Measurements from ENCODE around the gene C16orf46. TPM values are rescaled to one million over a fixed set of nuclear protein-coding genes. Genes with fewer than 3 reads are reported as not detected.

The C16orf46 gene
- polyA plus RNA-seq, 1 donor from 2014 or later, result 8.7 TPM

GRCh38 chr16:81026429-81026828, 50.6 kb downstream of the C16orf46 start:
- no peaks in the 10 kb centered on the region for H3K27me3 ChIP-seq (ENCODE audit: insufficient read depth, low read depth, low read length)
- no peaks in the 10 kb centered on the region for H3K9me2 ChIP-seq (ENCODE audit: insufficient read depth, low read length)
- H3K79me2 ChIP-seq (replicated peaks; ENCODE audit: insufficient read depth, low read length), result no peaks in the 10 kb centered on the region
- no peaks in the 10 kb centered on the region for H3K36me3 ChIP-seq (ENCODE audit: insufficient read depth, low read length)
- H3F3A ChIP-seq (ENCODE audit: insufficient read depth, low read length, poor library complexity, severe bottlenecking), result no peaks in the 10 kb centered on the region
- H3K9me3 ChIP-seq (ENCODE audit: low read length), result no peaks in the 10 kb centered on the region
- no peak overlapping the region for H3K4me2 ChIP-seq (ENCODE audit: low read length)
- no peak for TF ChIP-seq CTCF (IDR thresholded peaks at IDR 0.05; ENCODE audit: poor library complexity, severe bottlenecking)
- TF ChIP-seq SMC3 (conservative IDR thresholded peaks at IDR 0.05; ENCODE audit: poor library complexity), result no peak
- no peak for TF ChIP-seq EP300 (conservative IDR thresholded peaks at IDR 0.05; ENCODE audit: poor library complexity, severe bottlenecking)
- no peak for TF ChIP-seq TAF1 (IDR thresholded peaks at IDR 0.05; ENCODE audit: low read depth)
- TF ChIP-seq RAD21 (conservative IDR thresholded peaks at IDR 0.05), result no peak
- TF ChIP-seq MXI1 (conservative IDR thresholded peaks at IDR 0.05; ENCODE audit: poor library complexity, severe bottlenecking), result no peak
- no peak for TF ChIP-seq REST (IDR thresholded peaks at IDR 0.05; ENCODE audit: borderline replicate concordance)
- no peak for TF ChIP-seq POLR2AphosphoS5 (IDR thresholded peaks at IDR 0.05)
- no peak for TF ChIP-seq EZH2 (IDR thresholded peaks at IDR 0.05; ENCODE audit: borderline replicate concordance, insufficient read depth, low read length, poor library complexity, severe bottlenecking)
- no peak overlapping the region for H3K9ac ChIP-seq (ENCODE audit: low read length)
- no peak overlapping the region for H3K27ac ChIP-seq (ENCODE audit: low read length)
- H2AFZ ChIP-seq (ENCODE audit: low read depth, low read length), result no peak overlapping the region
- H3K4me3 ChIP-seq (ENCODE audit: low read length), result no peak overlapping the region
- H4K20me1 ChIP-seq (ENCODE audit: insufficient read depth), result no peaks in the 10 kb centered on the region

GRCh38 chr16:81018496-81018895, 58.5 kb downstream of the C16orf46 start:
- no peaks in the 10 kb centered on the region for H3K9me2 ChIP-seq (ENCODE audit: insufficient read depth, low read length)
- no peak overlapping the region for H3K9ac ChIP-seq (ENCODE audit: low read length)
- no peaks in the 10 kb centered on the region for H3K9me3 ChIP-seq (ENCODE audit: low read length)
- H3K27me3 ChIP-seq (ENCODE audit: insufficient read depth, low read depth, low read length), result no peaks in the 10 kb centered on the region
- H3K79me2 ChIP-seq (replicated peaks; ENCODE audit: insufficient read depth, low read length), result no peaks in the 10 kb centered on the region
- no peaks in the 10 kb centered on the region for H4K20me1 ChIP-seq (ENCODE audit: insufficient read depth)
- H3K4me2 ChIP-seq (ENCODE audit: low read length), result no peak overlapping the region
- H3K36me3 ChIP-seq (ENCODE audit: insufficient read depth, low read length), result no peaks in the 10 kb centered on the region
- H3K27ac ChIP-seq (ENCODE audit: low read length), result no peak overlapping the region
- H2AFZ ChIP-seq (ENCODE audit: low read depth, low read length), result no peak overlapping the region
- no peak overlapping the region for H3K4me3 ChIP-seq (ENCODE audit: low read length)
- no peaks in the 10 kb centered on the region for H3F3A ChIP-seq (ENCODE audit: insufficient read depth, low read length, poor library complexity, severe bottlenecking)
- no peak for TF ChIP-seq REST (IDR thresholded peaks at IDR 0.05; ENCODE audit: borderline replicate concordance)
- no peak for TF ChIP-seq POLR2AphosphoS5 (IDR thresholded peaks at IDR 0.05)
- no peak for TF ChIP-seq RAD21 (conservative IDR thresholded peaks at IDR 0.05)
- no peak for TF ChIP-seq TAF1 (IDR thresholded peaks at IDR 0.05; ENCODE audit: low read depth)
- TF ChIP-seq MXI1 (conservative IDR thresholded peaks at IDR 0.05; ENCODE audit: poor library complexity, severe bottlenecking), result no peak
- TF ChIP-seq EP300 (conservative IDR thresholded peaks at IDR 0.05; ENCODE audit: poor library complexity, severe bottlenecking), result no peak
- TF ChIP-seq CTCF (IDR thresholded peaks at IDR 0.05; ENCODE audit: poor library complexity, severe bottlenecking), result no peak
- TF ChIP-seq SMC3 (conservative IDR thresholded peaks at IDR 0.05; ENCODE audit: poor library complexity), result no peak
- no peak for TF ChIP-seq EZH2 (IDR thresholded peaks at IDR 0.05; ENCODE audit: borderline replicate concordance, insufficient read depth, low read length, poor library complexity, severe bottlenecking)

All from neural cell (in vitro differentiated cells).